Endothelial cell of umbilical vein (primary cell): ENCODE data around the gene TOX2. TPM values are rescaled to one million over a fixed set of nuclear protein-coding genes. Genes with fewer than 3 reads are reported as not detected.

Experiments
- BruUV-seq: library from RNA; stranded (reverse); fragments of 400-500 nt; replicated peaks from 2 replicates; lab custom pipeline; 2021; lab: Mats Ljungman, UMichigan
- CTCF ChIA-PET: fragments of 300-600, 350-600 bp; sonication (Branson Sonifier 250); formaldehyde crosslinking; loops from one replicate; lab custom pipeline; 2021; ENCODE audit warnings: antibody characterized with exemption, inconsistent platforms; lab: Charles Lee
- POLR2A ChIA-PET: fragments of 300-600, 350-600 bp; sonication (Branson Sonifier 250); formaldehyde crosslinking; loops from one replicate; lab custom pipeline; 2021; ENCODE audit warnings: antibody characterized with exemption, inconsistent platforms; lab: Charles Lee
- DNase-seq: peaks from one replicate; pipeline ENCODE4 v3.0.0-alpha.2; 2011; ENCODE audit warnings: low read depth, low spot score
- FAIRE-seq: peaks from 2 replicates; lab custom pipeline; 2011; peaks lifted over from hg19 to GRCh38; lab: Jason Lieb, UNC
- H2AFZ ChIP-seq: 2 replicates; pipeline ENCODE4 v1.6.0; 2012; ENCODE audit warnings: low read depth, low read length, control low read depth, inconsistent platforms
- H3K27ac ChIP-seq: 2 replicates; pipeline ENCODE4 v1.5.1; 2011; ENCODE audit warnings: low read depth, mild to moderate bottlenecking, control low read depth, low read length, moderate library complexity; ENCODE audit not compliant: insufficient read depth
- H3K27me3 ChIP-seq, 2 experiments: 2 replicates each; pipeline versions ENCODE4 v1.6.0 to v1.6.1; 2011; ENCODE audit warnings: low read length in 2 of 2, mixed read lengths in 1 of 2; ENCODE audit not compliant: control insufficient read depth in 2 of 2, insufficient read depth in 2 of 2
- H3K36me3 ChIP-seq, 2 experiments: 2 replicates in 1 of 2; 3 replicates in 1 of 2; pipeline ENCODE4 v1.5.1; 2011; ENCODE audit warnings: low read length in 2 of 2, mild to moderate bottlenecking in 1 of 2, moderate library complexity in 1 of 2; ENCODE audit not compliant: control insufficient read depth in 2 of 2, insufficient read depth in 2 of 2; ENCODE audit errors: extremely low read depth in 1 of 2
- H3K4me1 ChIP-seq: 3 replicates; pipeline ENCODE4 v1.5.1; 2011; ENCODE audit warnings: mild to moderate bottlenecking, low read length; ENCODE audit not compliant: control insufficient read depth, insufficient read depth; ENCODE audit errors: extremely low read depth
- H3K4me2 ChIP-seq: 2 replicates; pipeline ENCODE4 v1.6.1; 2011; ENCODE audit warnings: low read length, control low read depth, mixed read lengths; ENCODE audit not compliant: insufficient read depth
- H3K4me3 ChIP-seq, 3 experiments: fragments of 200-600 bp in 1 of 3; sonication (generic), shearing (Covaris generic) in 1 of 3; replicated peaks in 1 of 3; 2 replicates each; pipeline ENCODE4 v1.5.1; 2011 to 2016; ENCODE audit warnings: control low read depth in 3 of 3, low read length in 3 of 3, mild to moderate bottlenecking in 2 of 3, inconsistent platforms in 1 of 3, low read depth in 1 of 3, moderate library complexity in 1 of 3; ENCODE audit not compliant: insufficient read depth in 1 of 3
- H3K79me2 ChIP-seq: 2 replicates; pipeline ENCODE4 v1.6.0; 2012; ENCODE audit warnings: low read length, inconsistent platforms; ENCODE audit not compliant: control insufficient read depth, insufficient read depth
- H3K9ac ChIP-seq: replicated peaks from 2 replicates; pipeline ENCODE3; 2011; ENCODE audit warnings: low read length, control low read depth; ENCODE audit not compliant: insufficient read depth; ENCODE audit errors: extremely low read depth
- H3K9me1 ChIP-seq: replicated peaks from 3 replicates; pipeline ENCODE4 v1.6.0; 2011; ENCODE audit warnings: mild to moderate bottlenecking, low read length; ENCODE audit not compliant: control insufficient read depth, insufficient read depth; ENCODE audit errors: extremely low read depth
- H3K9me3 ChIP-seq: replicated peaks from 2 replicates; pipeline ENCODE4 v1.5.1; 2012; ENCODE audit warnings: low read length, inconsistent platforms; ENCODE audit not compliant: control insufficient read depth, insufficient read depth
- H4K20me1 ChIP-seq: replicated peaks from 2 replicates; pipeline ENCODE3; 2011; ENCODE audit warnings: mild to moderate bottlenecking, low read length; ENCODE audit not compliant: control insufficient read depth, insufficient read depth; ENCODE audit errors: extremely low read depth
- CTCF ChIP-seq, 2 donors: IDR thresholded peaks; 1 replicate in 1 of 2; 2 replicates in 1 of 2; pipeline ENCODE4 v1.5.1; 2011; ENCODE audit warnings: low read length in 2 of 2, mild to moderate bottlenecking in 2 of 2, moderate library complexity in 2 of 2, control low read depth in 1 of 2, inconsistent platforms in 1 of 2, low read depth in 1 of 2; ENCODE audit not compliant: insufficient read depth in 1 of 2; ENCODE audit errors: extremely low read depth in 1 of 2
- EZH2 ChIP-seq: IDR thresholded peaks from 2 replicates; pipeline ENCODE4 v1.6.1; 2012; ENCODE audit warnings: borderline replicate concordance, low read depth, mild to moderate bottlenecking, moderate library complexity, low read length, inconsistent platforms; ENCODE audit not compliant: severe bottlenecking
- FOS ChIP-seq: IDR thresholded peaks from 2 replicates; pipeline ENCODE4 v1.6.1; 2011; ENCODE audit warnings: mild to moderate bottlenecking, low read length, moderate library complexity, borderline replicate concordance; ENCODE audit not compliant: insufficient read depth
- GATA2 ChIP-seq: IDR thresholded peaks from 2 replicates; pipeline ENCODE4 v1.7.0; 2011; ENCODE audit warnings: low read depth, mild to moderate bottlenecking, moderate library complexity, mixed read lengths, low read length; ENCODE audit not compliant: insufficient read length, insufficient read depth
- JUN ChIP-seq: IDR thresholded peaks from 2 replicates; pipeline ENCODE4 v1.6.1; 2011; ENCODE audit warnings: borderline replicate concordance, low read depth; ENCODE audit not compliant: insufficient read length, insufficient read depth
- MAX ChIP-seq: IDR thresholded peaks from 2 replicates; pipeline ENCODE4 v1.6.1; 2011; ENCODE audit not compliant: insufficient read depth, insufficient read length
- MYC ChIP-seq: IDR thresholded peaks from one replicate; pipeline ENCODE4 v1.6.1; 2011; ENCODE audit warnings: mild to moderate bottlenecking, low read depth, low read length
- POLR2A ChIP-seq: IDR thresholded peaks from 2 replicates; pipeline ENCODE4 v1.6.1; 2012; ENCODE audit warnings: low read depth, mild to moderate bottlenecking, control low read depth, low read length
- POLR2AphosphoS5 ChIP-seq: IDR thresholded peaks from 2 replicates; pipeline ENCODE4 v1.6.1; 2012; ENCODE audit warnings: low read depth, mild to moderate bottlenecking, control low read depth, low read length, moderate library complexity; ENCODE audit not compliant: insufficient read depth
- dilution Hi-C: fragments of 300-500 bp; cut with MboI; formaldehyde crosslinking; loops from one replicate; pipeline ENCODE4 v1.15.0; 2019; ENCODE audit warnings: low sequenced_read_pairs; ENCODE audit not compliant: extremely low pct_ligation_motif_present
- intact Hi-C: fragments of 100-400 bp; cut with micrococcal nuclease; formaldehyde crosslinking; loops from one replicate; pipeline ENCODE4 v1.10.0; 2022
- polyA plus RNA-seq, 4 experiments: library from polyadenylated mRNA; depleted of rRNA in 3 of 4; stranded (reverse) in 3 of 4; unstranded in 1 of 4; fragments of >200 nt; gene quantifications; 2 replicates each; pipeline versions ENCODE4 v1.2.1 to v1.2.3, GENCODE V29; 2011 to 2012; ENCODE audit warnings: missing spikeins in 1 of 4
- total RNA-seq: library from RNA; stranded (reverse); gene quantifications from 2 replicates; pipeline ENCODE4 v1.2.3, GENCODE V29; 2021

Gene TOX2
- total and polyA plus RNA-seq, 2 donors (not counting 3 experiments of a cell fraction or from before 2014, with no cell fraction given): 7.0 to 18.6 TPM

GRCh38 chr20:43955062-43955749 is 40.6 kb downstream of the TOX2 start:
- H3K27ac ChIP-seq: peak overlapping the region; percentile 80
- H3K9me1 ChIP-seq: no peaks in the 10 kb centered on the region
- no peak overlapping the region for H3K4me3 ChIP-seq
- H4K20me1 ChIP-seq: no peaks in the 10 kb centered on the region
- H3K4me2 ChIP-seq: peak overlapping the region; percentile 53
- TF ChIP-seq EZH2: no peak
- peak; percentile 59 for TF ChIP-seq GATA2
- TF ChIP-seq POLR2A: peak; percentile 41
- TF ChIP-seq POLR2AphosphoS5: peak; percentile 89
- TF ChIP-seq FOS: peak; percentile 99
- no peak for TF ChIP-seq MAX
- no peak for TF ChIP-seq MYC
- no peak for TF ChIP-seq CTCF (IDR thresholded peaks at IDR 0.05; ENCODE audit: extremely low read depth in 1 of 2, insufficient read depth in 1 of 2, low read depth in 1 of 2, low read length in 2 of 2)
- TF ChIP-seq JUN: peak; percentile 100
- peaks cover 47% of the 10 kb centered on the region for H3K4me1 ChIP-seq
- no peaks in the 10 kb centered on the region for H3K27me3 ChIP-seq
- no peaks in the 10 kb centered on the region for H3K36me3 ChIP-seq
- intact Hi-C loops (loop anchor here (1.0 to 10.0 kb wide), 8 partner anchors 13 to 260 kb away; partner anchors contain the start of gene OSER1), dilution Hi-C loops (no loop called here)
- H3K9ac ChIP-seq: peak overlapping the region; percentile 63
- H3K79me2 ChIP-seq: no peaks in the 10 kb centered on the region
- DNase-seq: peak; percentile 92
- POLR2A ChIA-PET: no interaction called here
- peak; percentile 100 for FAIRE-seq
- CTCF ChIA-PET: interaction anchor here (0.8 to 3.0 kb wide), 11 partner anchors 9 to 205 kb away, joined by 3 to 31 read pairs (median 4); no protein-coding TSS in a partner anchor
- H2AFZ ChIP-seq: no peak overlapping the region
- no TSS peak for BruUV-seq
- H3K9me3 ChIP-seq: no peaks in the 10 kb centered on the region
